Mucosa of descending colon (tissue), 3 donors: ENCODE results near the gene SLC16A7. TPM values are rescaled to one million over a fixed set of nuclear protein-coding genes. Genes with fewer than 3 reads are reported as not detected.
"Not testable (repeated sequence)": the region's sequence is repeated elsewhere in the genome, so short reads cannot be mapped to it uniquely, and the experiment has no call there.

Experiments used
- ATAC-seq: fragments of 200-7000 bp; cut with Tn5 transposase; one replicate; pipeline ENCODE4 v1.9.1; 2020; ENCODE audit warnings: mild to moderate bottlenecking, moderate library complexity
- DNase-seq, 3 donors: peaks; one replicate each; pipeline ENCODE4 v3.0.0-alpha.2; 2020
- H3K36me3 ChIP-seq: fragments of 200-600 bp; one replicate; pipeline ENCODE4 v1.8.0; 2021; ENCODE audit warnings: low read depth, mild to moderate bottlenecking
- H3K4me1 ChIP-seq: fragments of 200-600 bp; one replicate; pipeline ENCODE4 v1.8.0; 2021; ENCODE audit warnings: low read depth, mild to moderate bottlenecking
- H3K4me3 ChIP-seq: fragments of 200-600 bp; one replicate; pipeline ENCODE4 v1.8.0; 2021; ENCODE audit warnings: mild to moderate bottlenecking
- H3K9me3 ChIP-seq: fragments of 200-600 bp; one replicate; pipeline ENCODE4 v1.8.0; 2021; ENCODE audit warnings: mild to moderate bottlenecking
- intact Hi-C, 2 donors: fragments of 100-400 bp; cut with DNase I in 1 of 2; cut with micrococcal nuclease in 1 of 2; formaldehyde crosslinking; loops; one replicate each; pipeline versions ENCODE4 v1.11.0 to v1.11.1; 2022; cut with DNase I, micrococcal nuclease
- total RNA-seq, 3 donors: library from RNA; stranded (reverse); fragmentation: NEBNext Ultra II Directional in 2 of 3; extraction: Animal tissue kit (Norgen Biotek cat#: 25700) in 2 of 3; gene quantifications; one replicate each; pipeline versions ENCODE4 v1.2.1 to v1.2.4, GENCODE V29; 2021 to 2023
- TF ChIP-seq, protein P1 (sequence below): fragments of 200-600 bp; IDR thresholded peaks from one replicate; pipeline ENCODE4 v1.8.0; 2022; ENCODE audit warnings: antibody characterized with exemption, mild to moderate bottlenecking
- donor health status: DM: no; HTN: no; CAD: no; lungs with moderate emphysema.
- donor health status: DM: no; HTN: no; CAD: no.
- donor health status: DM: no; HTN: yes; CAD: no.

The SLC16A7 gene
- total RNA-seq, 3 donors from 2014 or later = 8.6 to 10.8 (median 9.0) TPM

DNA sequence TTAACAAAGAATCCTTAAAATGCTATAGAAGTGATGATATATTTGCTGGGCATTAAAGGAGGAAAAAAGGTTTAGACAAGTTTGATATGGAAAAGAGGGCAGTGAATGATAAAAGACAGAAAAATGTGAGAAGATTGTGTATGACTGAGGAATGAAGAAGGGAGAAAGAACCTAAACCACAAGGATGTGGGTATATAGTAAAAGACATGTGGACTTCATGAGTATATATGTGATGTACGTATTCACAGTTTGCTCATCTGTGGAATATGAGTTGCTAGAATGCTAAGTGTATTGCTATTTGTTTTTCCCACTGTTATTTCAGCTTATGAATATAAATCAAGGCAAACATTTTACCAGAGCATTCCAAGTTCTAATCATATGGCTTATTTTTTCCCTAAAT is 2.1 kb upstream of the SLC16A7 start:
- DNase-seq (no peak), ATAC-seq (no peak)
- Histone ChIP-seq H3K36me3 (no peaks in the 10 kb centered on the region), H3K4me1 (peaks cover 6% of the 10 kb centered on the region), H3K9me3 (no peaks in the 10 kb centered on the region), H3K4me3 (no peak overlapping the region)
- intact Hi-C loops = no loop called here
- TF ChIP-seq, protein P1, sequence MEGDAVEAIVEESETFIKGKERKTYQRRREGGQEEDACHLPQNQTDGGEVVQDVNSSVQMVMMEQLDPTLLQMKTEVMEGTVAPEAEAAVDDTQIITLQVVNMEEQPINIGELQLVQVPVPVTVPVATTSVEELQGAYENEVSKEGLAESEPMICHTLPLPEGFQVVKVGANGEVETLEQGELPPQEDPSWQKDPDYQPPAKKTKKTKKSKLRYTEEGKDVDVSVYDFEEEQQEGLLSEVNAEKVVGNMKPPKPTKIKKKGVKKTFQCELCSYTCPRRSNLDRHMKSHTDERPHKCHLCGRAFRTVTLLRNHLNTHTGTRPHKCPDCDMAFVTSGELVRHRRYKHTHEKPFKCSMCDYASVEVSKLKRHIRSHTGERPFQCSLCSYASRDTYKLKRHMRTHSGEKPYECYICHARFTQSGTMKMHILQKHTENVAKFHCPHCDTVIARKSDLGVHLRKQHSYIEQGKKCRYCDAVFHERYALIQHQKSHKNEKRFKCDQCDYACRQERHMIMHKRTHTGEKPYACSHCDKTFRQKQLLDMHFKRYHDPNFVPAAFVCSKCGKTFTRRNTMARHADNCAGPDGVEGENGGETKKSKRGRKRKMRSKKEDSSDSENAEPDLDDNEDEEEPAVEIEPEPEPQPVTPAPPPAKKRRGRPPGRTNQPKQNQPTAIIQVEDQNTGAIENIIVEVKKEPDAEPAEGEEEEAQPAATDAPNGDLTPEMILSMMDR = no peak

DNA sequence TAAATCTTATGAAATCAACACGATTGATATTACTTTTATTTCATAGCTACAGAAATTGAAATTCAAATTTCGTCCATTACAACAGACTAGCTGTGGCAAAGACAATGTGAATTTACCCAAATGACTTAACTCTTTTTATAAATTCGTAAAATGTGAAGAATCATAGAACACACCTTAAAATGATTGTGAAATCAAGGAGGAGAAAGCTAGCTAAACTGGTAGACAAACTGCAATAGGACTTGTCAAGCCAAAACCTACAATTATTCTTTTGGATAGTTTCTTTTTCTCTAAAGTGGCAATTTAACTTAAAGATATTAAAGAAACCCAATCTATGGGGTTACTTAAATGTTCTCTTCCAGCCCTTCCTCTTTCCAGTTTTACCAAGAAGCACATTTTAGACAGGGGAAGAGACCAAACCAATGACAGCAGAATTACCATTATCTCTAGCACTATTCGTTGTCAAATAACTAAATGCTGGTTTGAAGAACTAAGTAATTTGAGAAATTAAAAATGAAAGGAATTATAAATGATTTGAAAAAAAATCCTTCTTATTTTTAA is 807 bp upstream of the SLC16A7 start:
- Histone ChIP-seq H3K4me3 (no peak overlapping the region), H3K9me3 (no peaks in the 10 kb centered on the region), H3K4me1 (peaks cover 6% of the 10 kb centered on the region), H3K36me3 (no peaks in the 10 kb centered on the region)
- DNase-seq (no peak), ATAC-seq (no peak)
- TF ChIP-seq, protein P1 = no peak
- intact Hi-C loops = no loop called here

DNA sequence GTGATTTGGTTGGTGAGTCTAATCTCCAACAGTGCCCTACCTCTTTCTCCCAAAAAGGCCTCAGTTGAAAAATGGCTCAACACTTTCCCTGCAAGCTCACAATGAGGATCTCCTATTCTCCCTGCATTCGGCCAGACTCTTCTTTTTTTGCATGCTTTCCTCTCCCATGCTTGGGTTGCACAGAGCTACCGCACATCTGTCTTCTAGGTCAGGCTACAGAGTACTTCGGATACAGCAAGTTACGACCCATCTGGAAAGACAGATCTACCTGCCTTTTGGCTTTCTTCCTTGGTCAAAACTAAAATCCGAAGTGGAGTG is 305 bp upstream of the SLC16A7 start:
- Histone ChIP-seq H3K36me3 (no peaks in the 10 kb centered on the region), H3K4me1 (peaks cover 6% of the 10 kb centered on the region), H3K4me3 (peak overlapping the region; percentile 24), H3K9me3 (no peaks in the 10 kb centered on the region)
- intact Hi-C loops = no loop called here
- TF ChIP-seq, protein P1 = no peak
- ATAC-seq = no peak
- no peak for DNase-seq

DNA sequence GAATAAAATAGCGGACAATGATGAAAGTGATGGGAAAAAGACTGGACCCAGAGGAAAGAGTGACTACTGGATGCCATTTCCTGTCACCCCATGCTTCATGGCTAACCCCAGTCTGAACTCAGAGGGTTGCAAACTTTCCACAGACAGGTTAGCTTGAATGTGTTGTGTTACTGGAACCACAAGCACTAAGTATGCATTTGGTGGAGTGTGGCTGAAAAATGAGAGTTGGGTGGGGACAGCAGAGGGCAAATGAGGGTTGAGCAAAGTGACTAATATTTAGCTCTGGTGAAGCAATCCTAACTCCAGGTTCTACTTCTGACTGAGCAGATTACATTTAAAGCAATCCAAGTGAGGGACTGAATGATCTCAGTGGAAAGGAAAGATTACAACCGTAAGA is 1.6 kb downstream of the SLC16A7 start:
- Histone ChIP-seq H3K4me1 (peaks cover 6% of the 10 kb centered on the region), H3K9me3 (no peaks in the 10 kb centered on the region), H3K36me3 (no peaks in the 10 kb centered on the region), H3K4me3 (no peak overlapping the region)
- intact Hi-C loops = no loop called here
- peak in 1 of 3 donors; percentile 19 for DNase-seq
- peak; percentile 34 for ATAC-seq
- TF ChIP-seq, protein P1 = no peak

DNA sequence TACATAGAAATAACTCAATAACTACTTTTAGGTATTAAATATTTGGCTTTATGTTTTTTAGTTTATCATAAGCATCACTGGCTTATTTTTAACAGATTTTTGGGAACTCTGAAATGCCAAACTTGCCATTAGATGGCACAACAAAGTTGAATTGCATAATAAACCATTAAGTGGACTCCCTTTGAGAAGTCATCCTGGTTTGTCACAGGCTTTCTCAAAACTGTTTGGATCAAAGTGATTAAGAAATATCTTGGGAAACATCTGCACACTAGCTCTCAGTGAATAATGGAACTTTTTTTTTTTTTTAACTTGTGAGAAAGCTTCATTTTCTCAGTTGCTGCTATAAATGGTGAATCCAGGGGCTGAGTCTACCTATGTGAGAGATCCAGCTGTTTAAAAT is 4.3 kb downstream of the SLC16A7 start:
- Histone ChIP-seq H3K36me3 (no peaks in the 10 kb centered on the region), H3K4me1 (peaks cover 4% of the 10 kb centered on the region), H3K4me3 (no peak overlapping the region), H3K9me3 (no peaks in the 10 kb centered on the region)
- DNase-seq (no peak), ATAC-seq (no peak)
- intact Hi-C loops = no loop called here
- TF ChIP-seq, protein P1 = no peak

DNA sequence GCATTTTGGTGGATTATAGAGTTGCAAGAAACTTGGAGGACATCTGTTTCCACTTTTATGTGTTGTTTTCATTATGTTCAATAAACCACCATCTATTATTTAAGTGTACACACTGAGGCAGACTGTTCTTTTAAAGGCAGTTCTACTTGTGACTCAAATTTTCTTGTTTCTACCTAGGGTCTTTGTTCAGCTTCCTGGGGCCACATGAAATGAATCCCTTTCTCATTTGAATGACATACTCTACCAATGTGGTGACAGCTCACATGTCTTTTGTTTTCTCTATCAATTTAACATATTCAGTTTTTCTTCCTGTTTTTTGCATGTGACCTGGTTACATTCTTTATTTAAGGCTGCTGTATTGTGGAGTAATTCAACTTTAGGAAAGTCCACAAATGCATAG is 7.9 kb downstream of the SLC16A7 start:
- Histone ChIP-seq H3K4me3 (no peak overlapping the region), H3K36me3 (no peaks in the 10 kb centered on the region), H3K9me3 (no peaks in the 10 kb centered on the region), H3K4me1 (no peaks in the 10 kb centered on the region)
- DNase-seq = no peak
- TF ChIP-seq, protein P1 = no peak
- intact Hi-C loops = no loop called here
- no peak for ATAC-seq

DNA sequence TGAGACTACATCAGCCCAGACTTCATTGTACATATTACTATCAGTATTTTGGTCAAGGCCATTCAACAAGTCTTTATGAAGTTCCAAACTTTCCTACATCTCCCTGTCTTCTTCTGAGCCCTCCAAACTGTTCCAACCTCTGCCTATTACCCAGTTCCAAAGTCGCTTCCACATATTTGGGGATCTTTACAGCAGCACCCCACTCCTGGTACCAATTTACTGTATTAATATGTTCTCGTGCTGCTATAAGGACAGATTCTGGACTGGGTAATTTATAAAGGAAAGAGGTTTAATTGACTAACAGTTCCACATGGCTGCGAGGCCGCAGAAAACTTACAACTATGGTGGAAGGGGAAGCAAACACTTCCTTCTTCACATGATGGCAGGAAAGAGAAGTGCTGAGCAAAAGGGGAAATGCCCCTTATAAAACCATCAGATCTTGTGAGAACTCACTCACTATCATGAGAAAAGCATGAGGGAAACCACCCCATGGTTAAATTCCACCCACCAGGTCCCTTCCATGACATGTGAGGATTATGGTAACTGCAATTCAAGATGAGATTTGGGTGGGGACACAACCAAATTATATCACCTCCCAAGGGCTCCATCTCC is 17.1 kb downstream of the SLC16A7 start:
- ATAC-seq, H3K4me1 ChIP-seq, intact Hi-C loops, H3K36me3 ChIP-seq, H3K4me3 ChIP-seq, DNase-seq: not testable (repeated sequence)
- peaks cover 21% of the 10 kb centered on the region for H3K9me3 ChIP-seq
